HCT116 (cell line): Measurements from ENCODE around the gene MMS22L. TPM values are rescaled to one million over a fixed set of nuclear protein-coding genes. Genes with fewer than 3 reads are reported as not detected.

ENCODE experiments used
- ATAC-seq: fragments of 200-7000 bp; cut with Tn5 transposase; 2 replicates; pipeline ENCODE4 v1.9.1; 2020; ENCODE audit warnings: mild to moderate bottlenecking, moderate library complexity
- BruUV-seq: library from RNA; stranded (reverse); fragments of 400-500 nt; replicated peaks from 2 replicates; lab custom pipeline; 2021; lab: Mats Ljungman, UMichigan
- CTCF ChIA-PET: fragments of 300-600 bp; sonication (Branson Sonifier 250); formaldehyde crosslinking; loops from one replicate; lab custom pipeline; 2021; ENCODE audit warnings: antibody characterized with exemption; lab: Charles Lee
- POLR2A ChIA-PET: fragments of 300-600, 350-600 bp; sonication (Branson Sonifier 250); formaldehyde crosslinking; loops from one replicate; lab custom pipeline; 2021; ENCODE audit warnings: antibody characterized with exemption; lab: Charles Lee
- RAD21 ChIA-PET, 2 experiments: fragments of 300-600 bp; sonication (Branson Sonifier 250); formaldehyde crosslinking; loops; one replicate each; lab custom pipeline; 2023; ENCODE audit warnings: low total read pairs in 2 of 2; ENCODE audit not compliant: uncharacterized antibody in 2 of 2, unreplicated experiment in 2 of 2, low non-redundant PET in 1 of 2; lab: Charles Lee
- DNase-seq: peaks from one replicate; pipeline ENCODE4 v3.0.0-alpha.2; 2010; ENCODE audit warnings: low read depth, low spot score
- H2AFZ ChIP-seq: fragments of 200-600 bp; shearing (Covaris generic), sonication (generic); 2 replicates; pipeline ENCODE4 v1.6.1; 2017; ENCODE audit warnings: low read depth, mixed run types, mixed read lengths, antibody characterized with exemption, low read length; ENCODE audit not compliant: poor library complexity, severe bottlenecking
- H3K27ac ChIP-seq: 2 replicates; pipeline ENCODE4 v1.5.1; 2012; ENCODE audit warnings: low read depth, low read length
- H3K27me3 ChIP-seq: fragments of 200-600 bp; sonication (generic); 2 replicates; pipeline ENCODE4 v1.6.1; 2016; ENCODE audit warnings: mixed run types, low read length, mixed read lengths; ENCODE audit not compliant: insufficient read depth
- H3K36me3 ChIP-seq, 2 experiments: fragments of 200-500 bp in 1 of 2; fragments of 200-600 bp in 1 of 2; sonication (Bioruptor generic) in 1 of 2; sonication (generic) in 1 of 2; 2 replicates each; pipeline versions ENCODE4 v1.5.1 to v1.6.1; 2014 to 2016; ENCODE audit warnings: low read length in 2 of 2, inconsistent platforms in 1 of 2, mixed read lengths in 1 of 2, mixed run types in 1 of 2; ENCODE audit not compliant: insufficient read depth in 2 of 2, control insufficient read depth in 1 of 2
- H3K4me1 ChIP-seq, 2 experiments: fragments of 200-600 bp in 1 of 2; sonication (generic) in 1 of 2; 2 replicates each; pipeline versions ENCODE4 v1.5.1 to v1.6.1; 2012 to 2017; ENCODE audit warnings: low read length in 2 of 2, inconsistent platforms in 1 of 2, mild to moderate bottlenecking in 1 of 2, mixed read lengths in 1 of 2, mixed run types in 1 of 2, moderate library complexity in 1 of 2; ENCODE audit not compliant: insufficient read depth in 2 of 2, control insufficient read depth in 1 of 2
- H3K4me2 ChIP-seq: fragments of 200-600 bp; sonication (generic); 2 replicates; pipeline ENCODE4 v1.6.1; 2017; ENCODE audit warnings: mixed run types, low read length, mixed read lengths
- H3K4me3 ChIP-seq, 2 experiments: fragments of 200-600 bp in 1 of 2; sonication (generic) in 1 of 2; replicated peaks in 1 of 2; 2 replicates each; pipeline ENCODE4 v1.5.1; 2011 to 2016; ENCODE audit warnings: low read length in 2 of 2, control low read depth in 1 of 2, low read depth in 1 of 2, mild to moderate bottlenecking in 1 of 2, mixed read lengths in 1 of 2, mixed run types in 1 of 2
- H3K79me2 ChIP-seq: fragments of 200-600 bp; sonication (generic); 2 replicates; pipeline ENCODE4 v1.6.1; 2017; ENCODE audit warnings: mild to moderate bottlenecking, mixed run types, low read length, moderate library complexity, mixed read lengths; ENCODE audit not compliant: insufficient read depth
- H3K9ac ChIP-seq: fragments of 200-600 bp; sonication (generic); 2 replicates; pipeline ENCODE4 v1.6.1; 2016; ENCODE audit warnings: low read length, mixed read lengths
- H3K9me2 ChIP-seq: fragments of 200-600 bp; sonication (generic), shearing (Covaris generic); 2 replicates; pipeline ENCODE4 v1.6.1; 2017; ENCODE audit warnings: mixed run types, mild to moderate bottlenecking, moderate library complexity; ENCODE audit not compliant: insufficient read depth
- H3K9me3 ChIP-seq, 2 experiments: fragments of 200-500 bp in 1 of 2; fragments of 200-600 bp in 1 of 2; sonication (Bioruptor generic) in 1 of 2; sonication (generic) in 1 of 2; 2 replicates each; pipeline ENCODE4 v1.6.1; 2014 to 2017; ENCODE audit warnings: low read length in 2 of 2, mixed read lengths in 2 of 2, inconsistent platforms in 1 of 2, low read depth in 1 of 2, mild to moderate bottlenecking in 1 of 2, mixed run types in 1 of 2, moderate library complexity in 1 of 2; ENCODE audit not compliant: control insufficient read depth in 1 of 2, insufficient read depth in 1 of 2
- H4K20me1 ChIP-seq: fragments of 200-600 bp; sonication (generic), shearing (Covaris generic); 2 replicates; pipeline ENCODE4 v1.6.1; 2017; ENCODE audit warnings: mixed run types, mild to moderate bottlenecking, moderate library complexity; ENCODE audit not compliant: insufficient read depth
- ATF3 ChIP-seq: IDR thresholded peaks from 2 replicates; pipeline ENCODE4 v1.6.1; 2012
- CBX3 ChIP-seq: IDR thresholded peaks from 2 replicates; pipeline ENCODE4 v1.6.1; 2012; ENCODE audit warnings: low read depth
- CEBPB ChIP-seq: IDR thresholded peaks from 2 replicates; pipeline ENCODE4 v1.6.1; 2012; ENCODE audit warnings: low read depth
- ELF1 ChIP-seq: IDR thresholded peaks from 2 replicates; pipeline ENCODE4 v1.6.1; 2012; ENCODE audit warnings: low read depth, borderline replicate concordance
- EZH2 ChIP-seq: fragments of 200-600 bp; sonication (generic); IDR thresholded peaks from 2 replicates; pipeline ENCODE4 v1.6.1; 2017; ENCODE audit warnings: antibody characterized with exemption, mixed run types
- EZH2phosphoT487 ChIP-seq: fragments of 200-600 bp; IDR thresholded peaks from 2 replicates; pipeline ENCODE4 v1.6.1; 2018; ENCODE audit warnings: antibody characterized with exemption, borderline replicate concordance
- FOSL1 ChIP-seq: IDR thresholded peaks from 2 replicates; pipeline ENCODE4 v1.6.1; 2012; ENCODE audit warnings: low read depth
- JUND ChIP-seq: IDR thresholded peaks from 2 replicates; pipeline ENCODE4 v1.6.1; 2012
- POLR2A ChIP-seq: IDR thresholded peaks from 2 replicates; pipeline ENCODE4 v1.7.0; 2011; ENCODE audit warnings: borderline replicate concordance; ENCODE audit not compliant: insufficient read depth, insufficient read length; ENCODE audit errors: extremely low read depth
- POLR2AphosphoS5 ChIP-seq: IDR thresholded peaks from 2 replicates; pipeline ENCODE4 v1.6.1; 2011; ENCODE audit warnings: mild to moderate bottlenecking, low read depth, low read length, moderate library complexity
- RAD21 ChIP-seq: IDR thresholded peaks from 2 replicates; pipeline ENCODE4 v1.6.1; 2012; ENCODE audit warnings: low read depth, mild to moderate bottlenecking
- SIN3A ChIP-seq: IDR thresholded peaks from 2 replicates; pipeline ENCODE4 v1.6.1; 2012; ENCODE audit warnings: low read depth
- SP1 ChIP-seq: IDR thresholded peaks from 2 replicates; pipeline ENCODE4 v1.6.1; 2012; ENCODE audit warnings: low read depth
- SRF ChIP-seq: IDR thresholded peaks from 2 replicates; pipeline ENCODE4 v1.6.1; 2012; ENCODE audit warnings: low read depth
- TCF7L2 ChIP-seq: IDR thresholded peaks from 2 replicates; pipeline ENCODE4 v1.7.0; 2011; ENCODE audit warnings: borderline replicate concordance, inconsistent platforms; ENCODE audit not compliant: insufficient read depth, insufficient read length; ENCODE audit errors: extremely low read depth
- YY1 ChIP-seq: IDR thresholded peaks from 2 replicates; pipeline ENCODE4 v1.6.1; 2011; ENCODE audit warnings: low read length, low read depth, moderate library complexity, mild to moderate bottlenecking; ENCODE audit not compliant: insufficient replicate concordance; ENCODE audit errors: extremely low read depth
- intact Hi-C: fragments of 100-400 bp; cut with micrococcal nuclease; formaldehyde crosslinking; loops from 2 replicates; pipeline ENCODE4 v1.10.0; 2022
- total RNA-seq: library from RNA; stranded (reverse); gene quantifications from one replicate; pipeline ENCODE4 v1.2.1, GENCODE V29; 2021; ENCODE audit not compliant: unreplicated experiment
- TF ChIP-seq, protein P1 (sequence below): IDR thresholded peaks from 2 replicates; pipeline ENCODE4 v1.6.1; 2011; ENCODE audit warnings: mild to moderate bottlenecking, low read length, moderate library complexity; ENCODE audit not compliant: insufficient replicate concordance; ENCODE audit errors: extremely low read depth
- TF ChIP-seq, protein P2 (sequence below): IDR thresholded peaks from 2 replicates; pipeline ENCODE4 v1.6.1; 2012
- TF ChIP-seq, protein P3 (sequence below): IDR thresholded peaks from 2 replicates; pipeline ENCODE4 v1.6.1; 2012; ENCODE audit warnings: low read depth

The MMS22L gene
- total RNA-seq, 1 experiment from 2014 or later, result 44.1 TPM

DNA sequence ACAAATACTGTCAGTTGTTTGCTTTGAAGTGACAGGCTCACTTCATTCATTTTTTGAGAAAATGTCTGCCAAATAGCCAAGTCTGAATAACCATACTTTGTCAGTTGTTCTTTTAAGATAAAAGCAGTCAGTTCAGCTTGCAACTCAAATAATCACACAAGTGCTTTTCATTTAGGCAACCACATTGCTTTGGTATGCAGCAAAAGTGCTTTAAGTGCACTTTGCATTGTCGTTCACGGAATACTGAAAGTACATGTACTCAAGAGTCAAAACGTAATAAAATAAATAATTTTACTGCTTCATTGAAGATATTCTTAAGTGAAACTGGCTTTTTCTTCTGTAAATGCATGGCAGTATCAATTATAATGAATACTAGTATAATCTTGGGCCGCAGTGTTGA is 107.2 kb downstream of the MMS22L start:
- Histone ChIP-seq H3K36me3 (0 out of 4 replicates have a peak, but pooled peaks cover 0 to 3% of the 10 kb centered on the region in 2 experiments), H2AFZ (no peak overlapping the region), H3K9ac (no peak overlapping the region), H3K79me2 (no peaks in the 10 kb centered on the region), H3K27me3 (no peaks in the 10 kb centered on the region), H3K4me3 (no peak overlapping the region), H3K4me1 (no peaks in the 10 kb centered on the region), H3K9me3 (no peaks in the 10 kb centered on the region), H3K4me2 (no peak overlapping the region), H3K9me2 (no peaks in the 10 kb centered on the region), H4K20me1 (0 out of 2 replicates have a peak, but pooled peaks cover 4% of the 10 kb centered on the region), H3K27ac (no peak overlapping the region)
- CTCF ChIA-PET, result interaction anchor here (1.2 kb wide), 1 partner anchor 10 kb away, joined by 3 read pairs; no protein-coding TSS in a partner anchor
- intact Hi-C loops, result no loop called here
- ATAC-seq, result no peak
- POLR2A ChIA-PET, result no interaction called here
- RAD21 ChIA-PET, result no interaction called here
- no TSS peak for BruUV-seq
- DNase-seq, result no peak
- TF ChIP-seq POLR2A (no peak), EZH2 (no peak), CEBPB (no peak), RAD21 (no peak), ELF1 (no peak), SRF (no peak), YY1 (no peak), SP1 (no peak), POLR2AphosphoS5 (no peak), CBX3 (no peak), TCF7L2 (no peak), SIN3A (no peak), JUND (no peak), ATF3 (no peak), EZH2phosphoT487 (no peak), FOSL1 (no peak)
- TF ChIP-seq, protein P1, sequence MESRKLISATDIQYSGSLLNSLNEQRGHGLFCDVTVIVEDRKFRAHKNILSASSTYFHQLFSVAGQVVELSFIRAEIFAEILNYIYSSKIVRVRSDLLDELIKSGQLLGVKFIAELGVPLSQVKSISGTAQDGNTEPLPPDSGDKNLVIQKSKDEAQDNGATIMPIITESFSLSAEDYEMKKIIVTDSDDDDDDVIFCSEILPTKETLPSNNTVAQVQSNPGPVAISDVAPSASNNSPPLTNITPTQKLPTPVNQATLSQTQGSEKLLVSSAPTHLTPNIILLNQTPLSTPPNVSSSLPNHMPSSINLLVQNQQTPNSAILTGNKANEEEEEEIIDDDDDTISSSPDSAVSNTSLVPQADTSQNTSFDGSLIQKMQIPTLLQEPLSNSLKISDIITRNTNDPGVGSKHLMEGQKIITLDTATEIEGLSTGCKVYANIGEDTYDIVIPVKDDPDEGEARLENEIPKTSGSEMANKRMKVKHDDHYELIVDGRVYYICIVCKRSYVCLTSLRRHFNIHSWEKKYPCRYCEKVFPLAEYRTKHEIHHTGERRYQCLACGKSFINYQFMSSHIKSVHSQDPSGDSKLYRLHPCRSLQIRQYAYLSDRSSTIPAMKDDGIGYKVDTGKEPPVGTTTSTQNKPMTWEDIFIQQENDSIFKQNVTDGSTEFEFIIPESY, result no peak
- TF ChIP-seq, protein P2, sequence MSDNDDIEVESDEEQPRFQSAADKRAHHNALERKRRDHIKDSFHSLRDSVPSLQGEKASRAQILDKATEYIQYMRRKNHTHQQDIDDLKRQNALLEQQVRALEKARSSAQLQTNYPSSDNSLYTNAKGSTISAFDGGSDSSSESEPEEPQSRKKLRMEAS, result no peak
- TF ChIP-seq, protein P3, sequence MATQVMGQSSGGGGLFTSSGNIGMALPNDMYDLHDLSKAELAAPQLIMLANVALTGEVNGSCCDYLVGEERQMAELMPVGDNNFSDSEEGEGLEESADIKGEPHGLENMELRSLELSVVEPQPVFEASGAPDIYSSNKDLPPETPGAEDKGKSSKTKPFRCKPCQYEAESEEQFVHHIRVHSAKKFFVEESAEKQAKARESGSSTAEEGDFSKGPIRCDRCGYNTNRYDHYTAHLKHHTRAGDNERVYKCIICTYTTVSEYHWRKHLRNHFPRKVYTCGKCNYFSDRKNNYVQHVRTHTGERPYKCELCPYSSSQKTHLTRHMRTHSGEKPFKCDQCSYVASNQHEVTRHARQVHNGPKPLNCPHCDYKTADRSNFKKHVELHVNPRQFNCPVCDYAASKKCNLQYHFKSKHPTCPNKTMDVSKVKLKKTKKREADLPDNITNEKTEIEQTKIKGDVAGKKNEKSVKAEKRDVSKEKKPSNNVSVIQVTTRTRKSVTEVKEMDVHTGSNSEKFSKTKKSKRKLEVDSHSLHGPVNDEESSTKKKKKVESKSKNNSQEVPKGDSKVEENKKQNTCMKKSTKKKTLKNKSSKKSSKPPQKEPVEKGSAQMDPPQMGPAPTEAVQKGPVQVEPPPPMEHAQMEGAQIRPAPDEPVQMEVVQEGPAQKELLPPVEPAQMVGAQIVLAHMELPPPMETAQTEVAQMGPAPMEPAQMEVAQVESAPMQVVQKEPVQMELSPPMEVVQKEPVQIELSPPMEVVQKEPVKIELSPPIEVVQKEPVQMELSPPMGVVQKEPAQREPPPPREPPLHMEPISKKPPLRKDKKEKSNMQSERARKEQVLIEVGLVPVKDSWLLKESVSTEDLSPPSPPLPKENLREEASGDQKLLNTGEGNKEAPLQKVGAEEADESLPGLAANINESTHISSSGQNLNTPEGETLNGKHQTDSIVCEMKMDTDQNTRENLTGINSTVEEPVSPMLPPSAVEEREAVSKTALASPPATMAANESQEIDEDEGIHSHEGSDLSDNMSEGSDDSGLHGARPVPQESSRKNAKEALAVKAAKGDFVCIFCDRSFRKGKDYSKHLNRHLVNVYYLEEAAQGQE, result no peak
